PFSK-1 (cell line): ENCODE results near the gene ADAMTS16.

Experiments
- REST ChIP-seq, 2 experiments: IDR thresholded peaks; 2 replicates each; pipeline versions ENCODE4 v1.6.1 to v1.8.0; 2011 to 2012; ENCODE audit warnings: low read depth in 2 of 2, low read length in 2 of 2, control low read depth in 1 of 2, inconsistent platforms in 1 of 2, mild to moderate bottlenecking in 1 of 2, moderate library complexity in 1 of 2; ENCODE audit not compliant: insufficient read depth in 1 of 2
- TAF1 ChIP-seq: IDR thresholded peaks from 2 replicates; pipeline ENCODE4 v1.6.1; 2012; ENCODE audit warnings: low read length, control low read depth, borderline replicate concordance; ENCODE audit not compliant: insufficient read depth

GRCh38 chr5:5359618-5360017, 219.5 kb downstream of the ADAMTS16 start:
- no peak for TF ChIP-seq REST (IDR thresholded peaks at IDR 0.05; ENCODE audit: insufficient read depth in 1 of 2, low read depth in 2 of 2, low read length in 2 of 2)
- TF ChIP-seq TAF1: no peak
